ENCODE measurements around the gene ETNK1. TPM values are rescaled to one million over a fixed set of nuclear protein-coding genes. Genes with fewer than 3 reads are reported as not detected.
A peak's percentile ranks its signal among the peaks of the same experiment; 100 is the strongest.

Gene ETNK1
- total and polyA plus RNA-seq, 2 donors (not counting 1 experiment from before 2014, with no cell fraction given), result 19.4 to 106 TPM

- Mint-ChIP-seq H3K4me3 (peak overlapping the region; percentile 1), H3K27me3 (no peaks in the 10 kb centered on the region), H3K27ac (peak overlapping the region; percentile 2), H3K9me3 (ENCODE audit: insufficient read depth) (no peaks in the 10 kb centered on the region), H3K4me1 (peaks cover 30% of the 10 kb centered on the region)
- Histone ChIP-seq H3K9ac (ENCODE audit: low read length) (no peak overlapping the region), H3K27ac (ENCODE audit: low read length in 2 of 2) (peak overlapping the region in 1 of 2 donors; percentile 55), H3K36me3 (replicated peaks in 1 of 2; ENCODE audit: control extremely low read depth in 1 of 2, control insufficient read depth in 1 of 2, extremely low read depth in 1 of 2, insufficient read depth in 2 of 2, low read length in 1 of 2) (peaks cover 4 to 7% of the 10 kb centered on the region in 2 experiments), H2AFZ (ENCODE audit: insufficient read depth, low read depth, low read length, poor library complexity, severe bottlenecking) (peak overlapping the region; percentile 17), H3K27me3 (replicated peaks in 1 of 4; ENCODE audit: control extremely low read depth in 1 of 4, control insufficient read depth in 3 of 4, insufficient read depth in 4 of 4, low read length in 3 of 4) (no peaks in the 10 kb centered on the region), H3K4me1 (ENCODE audit: control insufficient read depth in 2 of 2, insufficient read depth in 2 of 2, low read length in 2 of 2) (peaks cover 11 to 14% of the 10 kb centered on the region in 2 donors), H3K4me2 (replicated peaks; ENCODE audit: low read depth, low read length, poor library complexity, severe bottlenecking) (peak overlapping the region; percentile 39), H3K4me3 (ENCODE audit: control extremely low read depth in 1 of 5, extremely low read depth in 1 of 5, insufficient read depth in 1 of 5, low read depth in 2 of 5, low read length in 4 of 5) (no peak overlapping the region), H3K9me3 (ENCODE audit: control extremely low read depth in 1 of 3, control insufficient read depth in 2 of 3, insufficient read depth in 1 of 3, low read length in 2 of 3) (no peaks in the 10 kb centered on the region), H3K79me2 (ENCODE audit: control insufficient read depth, insufficient read depth, low read length) (no peaks in the 10 kb centered on the region), H4K20me1 (ENCODE audit: control insufficient read depth, insufficient read depth, low read length, poor library complexity, severe bottlenecking) (no peaks in the 10 kb centered on the region)
- no peak for TF ChIP-seq EZH2 (IDR thresholded peaks at IDR 0.05; ENCODE audit: borderline replicate concordance, insufficient read depth, low read depth, low read length, poor library complexity, severe bottlenecking)
- no peak for TF ChIP-seq CTCF (IDR thresholded peaks at IDR 0.05)
- ChIA-PET POLR2A (no interaction called here), CTCF (interaction anchor here (0.7 to 1.0 kb wide), 2 partner anchors 15 to 19 kb away, joined by 3 read pairs; no protein-coding TSS in a partner anchor)
- peak; percentile 56 for ATAC-seq (ENCODE audit: low read depth)
- peak; percentile 11 for DNase-seq
- no CpG with 5 or more reads among the region's 5 CpGs for WGBS (ENCODE audit: insufficient coverage)
- intact Hi-C loops (cut with micrococcal nuclease), result loop anchor here (5.0 kb wide), 1 partner anchor 520 kb away; no protein-coding TSS in a partner anchor
Observed at GRCh38 chr12:22687361-22688076, 62.5 kb downstream of the ETNK1 start.

- no peak overlapping the region for H3K4me3 ChIP-seq (ENCODE audit: control extremely low read depth in 1 of 5, extremely low read depth in 1 of 5, insufficient read depth in 1 of 5, low read depth in 2 of 5, low read length in 4 of 5)
- peaks cover under 1 to 14% (median 4%) of the 10 kb centered on the region in 3 donors for H3K9me3 ChIP-seq (ENCODE audit: control extremely low read depth in 1 of 3, control insufficient read depth in 2 of 3, insufficient read depth in 1 of 3, low read length in 2 of 3)
- no peaks in the 10 kb centered on the region for H4K20me1 ChIP-seq (ENCODE audit: control insufficient read depth, insufficient read depth, low read length, poor library complexity, severe bottlenecking)
- H3K9me3 Mint-ChIP-seq (ENCODE audit: insufficient read depth), result peaks cover 2% of the 10 kb centered on the region
- no peaks in the 10 kb centered on the region for H3K79me2 ChIP-seq (ENCODE audit: control insufficient read depth, insufficient read depth, low read length)
- no peaks in the 10 kb centered on the region for H3K27me3 ChIP-seq (replicated peaks in 1 of 4; ENCODE audit: control extremely low read depth in 1 of 4, control insufficient read depth in 3 of 4, insufficient read depth in 4 of 4, low read length in 3 of 4)
- CTCF ChIA-PET, result interaction anchor here (1.0 kb wide), 1 partner anchor 11 kb away, joined by 3 read pairs; no protein-coding TSS in a partner anchor
- H3K4me3 Mint-ChIP-seq, result no peak overlapping the region
- no peak for DNase-seq
- no peak for ATAC-seq (ENCODE audit: low read depth)
- H3K9ac ChIP-seq (ENCODE audit: low read length), result no peak overlapping the region
- H3K27ac ChIP-seq (ENCODE audit: low read length in 2 of 2), result no peak overlapping the region
- POLR2A ChIA-PET, result no interaction called here
- no peak overlapping the region for H3K4me2 ChIP-seq (replicated peaks; ENCODE audit: low read depth, low read length, poor library complexity, severe bottlenecking)
- intact Hi-C loops (cut with micrococcal nuclease), result loop anchor here (5.0 kb wide), 1 partner anchor 517 kb away; no protein-coding TSS in a partner anchor
- peaks cover 11 to 14% of the 10 kb centered on the region in 2 donors for H3K4me1 ChIP-seq (ENCODE audit: control insufficient read depth in 2 of 2, insufficient read depth in 2 of 2, low read length in 2 of 2)
- H2AFZ ChIP-seq (ENCODE audit: insufficient read depth, low read depth, low read length, poor library complexity, severe bottlenecking), result no peak overlapping the region
- no peak overlapping the region for H3K27ac Mint-ChIP-seq
- WGBS (ENCODE audit: insufficient coverage), result no CpG with 5 or more reads among the region's 2 CpGs
- TF ChIP-seq EZH2 (IDR thresholded peaks at IDR 0.05; ENCODE audit: borderline replicate concordance, insufficient read depth, low read depth, low read length, poor library complexity, severe bottlenecking), result no peak
- no peak for TF ChIP-seq CTCF (IDR thresholded peaks at IDR 0.05)
- H3K4me1 Mint-ChIP-seq, result peaks cover 22% of the 10 kb centered on the region
- H3K36me3 ChIP-seq (replicated peaks in 1 of 2; ENCODE audit: control extremely low read depth in 1 of 2, control insufficient read depth in 1 of 2, extremely low read depth in 1 of 2, insufficient read depth in 2 of 2, low read length in 1 of 2), result peaks cover 3 to 4% of the 10 kb centered on the region in 2 experiments
- H3K27me3 Mint-ChIP-seq, result no peaks in the 10 kb centered on the region
Observed at GRCh38 chr12:22689876-22690275, 64.9 kb downstream of the ETNK1 start.
